Hepatocyte (in vitro differentiated cells): ENCODE results near the gene CEP85. TPM values are rescaled to one million over a fixed set of nuclear protein-coding genes. Genes with fewer than 3 reads are reported as not detected.
A peak's percentile ranks its signal among the peaks of the same experiment; 100 is the strongest.

Source experiments
- DNase-seq: peaks from one replicate; pipeline ENCODE4 v3.0.0-alpha.2; 2016; ENCODE audit warnings: low spot score
- H2AFZ ChIP-seq: fragments of 200-600 bp; sonication (generic); 2 replicates; pipeline ENCODE4 v1.6.0; 2016; ENCODE audit warnings: antibody characterized with exemption, mild to moderate bottlenecking
- H3K27ac ChIP-seq: fragments of 200-600 bp; sonication (generic); 2 replicates; pipeline ENCODE4 v1.5.1; 2016; ENCODE audit warnings: mild to moderate bottlenecking
- H3K27me3 ChIP-seq: fragments of 200-600 bp; sonication (generic); 2 replicates; pipeline ENCODE4 v1.6.1; 2016
- H3K36me3 ChIP-seq: fragments of 200-600 bp; sonication (generic); replicated peaks from 2 replicates; pipeline ENCODE4 v1.5.1; 2016; ENCODE audit warnings: low read depth; ENCODE audit not compliant: insufficient read depth
- H3K4me1 ChIP-seq: fragments of 200-600 bp; sonication (generic); 2 replicates; pipeline ENCODE4 v1.5.1; 2016; ENCODE audit warnings: mild to moderate bottlenecking, moderate library complexity; ENCODE audit not compliant: insufficient read depth
- H3K4me2 ChIP-seq: fragments of 200-600 bp; sonication (generic); 2 replicates; pipeline ENCODE4 v1.6.0; 2016
- H3K4me3 ChIP-seq: fragments of 200-600 bp; sonication (generic); 2 replicates; pipeline ENCODE4 v1.5.1; 2016; ENCODE audit warnings: mild to moderate bottlenecking
- H3K79me2 ChIP-seq: fragments of 200-600 bp; sonication (generic); 2 replicates; pipeline ENCODE4 v1.6.0; 2017; ENCODE audit warnings: mild to moderate bottlenecking
- H3K9me2 ChIP-seq: fragments of 200-600 bp; sonication (generic); replicated peaks from 2 replicates; pipeline ENCODE4 v1.6.0; 2017; ENCODE audit warnings: mild to moderate bottlenecking; ENCODE audit not compliant: insufficient read depth
- H3K9me3 ChIP-seq: fragments of 200-600 bp; sonication (generic); 2 replicates; pipeline ENCODE4 v1.5.1; 2016; ENCODE audit warnings: low read depth, mild to moderate bottlenecking
- H4K20me1 ChIP-seq: fragments of 200-600 bp; sonication (generic); 2 replicates; pipeline ENCODE4 v1.6.0; 2016; ENCODE audit warnings: mild to moderate bottlenecking; ENCODE audit not compliant: insufficient read depth, poor library complexity, severe bottlenecking
- EZH2 ChIP-seq: fragments of 200-600 bp; sonication (generic); IDR thresholded peaks from 2 replicates; pipeline ENCODE4 v1.6.1; 2016; ENCODE audit warnings: antibody characterized with exemption, mild to moderate bottlenecking, borderline replicate concordance
- EZH2phosphoT487 ChIP-seq: fragments of 200-600 bp; sonication (generic); IDR thresholded peaks from one replicate; pipeline ENCODE4 v1.6.1; 2018; ENCODE audit warnings: antibody characterized with exemption, mild to moderate bottlenecking, low read depth, moderate library complexity; ENCODE audit not compliant: unreplicated experiment, severe bottlenecking
- WGBS: methylation state at CpG from one replicate; pipeline ENCODE4 v1.1.6; 2016; ENCODE audit warnings: low lambda C conversion rate; ENCODE audit errors: missing lambda C conversion rate; 5-methylcytosine and 5-hydroxymethylcytosine counted together
- polyA plus RNA-seq: library from polyadenylated mRNA; unstranded; fragments of >200 nt; fragmentation: Nextera tagmentation; extraction: Ambion mirVana; gene quantifications from 2 replicates; pipeline ENCODE4 v1.2.1, GENCODE V29; 2016
- total RNA-seq: library from RNA; depleted of rRNA; stranded (reverse); fragments of >200 nt; gene quantifications from 2 replicates; pipeline ENCODE4 v1.2.3, GENCODE V29; 2014
- TF ChIP-seq, protein P1 (sequence below): fragments of 200-600 bp; sonication (generic); IDR thresholded peaks from 2 replicates; pipeline ENCODE4 v1.5.1; 2016; ENCODE audit warnings: antibody characterized with exemption, mild to moderate bottlenecking; ENCODE audit not compliant: poor library complexity

Gene CEP85
- total RNA-seq (11.4 and 14.6 TPM in 2 replicates), polyA plus RNA-seq (12.4 and 15.3 TPM in 2 replicates)

DNA sequence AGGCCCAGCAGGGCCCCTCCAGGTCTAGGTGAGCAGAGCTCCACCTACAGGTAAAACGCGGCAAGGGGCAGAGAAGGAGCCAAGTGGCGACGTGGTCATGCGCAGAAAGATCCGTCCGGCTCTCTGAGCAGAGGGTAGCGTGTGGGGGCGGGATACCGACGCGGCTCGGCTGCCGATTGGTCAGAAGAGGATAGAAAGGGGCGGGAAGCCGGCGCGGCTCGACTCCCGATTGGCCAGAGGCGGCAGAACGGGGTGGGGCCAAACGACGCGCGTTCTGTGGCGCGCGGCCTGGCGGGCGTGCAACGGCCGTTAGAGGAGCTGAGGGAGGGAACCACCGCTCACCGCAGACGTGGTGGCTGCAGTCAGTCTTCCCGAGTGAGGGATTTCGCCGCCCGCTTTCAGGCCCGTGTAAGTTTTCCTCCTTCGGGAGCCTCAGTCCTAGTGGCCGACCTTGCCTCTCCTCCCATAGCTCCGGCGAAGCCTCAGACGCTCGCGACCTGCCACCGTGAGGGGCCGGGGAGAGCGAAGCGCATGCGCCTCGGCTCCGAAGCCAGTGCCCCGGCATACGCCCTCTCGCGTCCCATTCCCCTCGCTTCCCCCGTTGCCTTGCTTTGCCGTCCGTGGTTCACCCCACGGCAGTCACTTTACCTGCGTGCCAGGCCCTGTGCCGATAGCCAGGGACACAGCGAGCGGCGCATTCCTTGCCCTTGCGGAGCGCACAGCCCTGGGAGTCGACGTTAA lies at the start of gene CEP85:
Gene CEP85, plus strand, starts transcription at position 298 of the 741 bp plus-strand sequence. CDS start 5,584 bp downstream, outside the sequence.
- Histone ChIP-seq H3K4me3 (peak within 1 kb of the TSS; percentile 44), H3K9me3 (no peaks in the 10 kb centered on the region), H3K79me2 (peaks cover 43% of the 10 kb centered on the region), H3K27me3 (no peaks in the 10 kb centered on the region), H2AFZ (peak within 1 kb of the TSS; percentile 94), H3K27ac (peak within 1 kb of the TSS; percentile 90), H3K36me3 (no peaks in the 10 kb centered on the region), H3K9me2 (no peaks in the 10 kb centered on the region), H3K4me2 (peak within 1 kb of the TSS; percentile 89), H4K20me1 (no peaks in the 10 kb centered on the region), H3K4me1 (peaks cover 5% of the 10 kb centered on the region)
- TF ChIP-seq EZH2: no peak
- TF ChIP-seq, protein P1, sequence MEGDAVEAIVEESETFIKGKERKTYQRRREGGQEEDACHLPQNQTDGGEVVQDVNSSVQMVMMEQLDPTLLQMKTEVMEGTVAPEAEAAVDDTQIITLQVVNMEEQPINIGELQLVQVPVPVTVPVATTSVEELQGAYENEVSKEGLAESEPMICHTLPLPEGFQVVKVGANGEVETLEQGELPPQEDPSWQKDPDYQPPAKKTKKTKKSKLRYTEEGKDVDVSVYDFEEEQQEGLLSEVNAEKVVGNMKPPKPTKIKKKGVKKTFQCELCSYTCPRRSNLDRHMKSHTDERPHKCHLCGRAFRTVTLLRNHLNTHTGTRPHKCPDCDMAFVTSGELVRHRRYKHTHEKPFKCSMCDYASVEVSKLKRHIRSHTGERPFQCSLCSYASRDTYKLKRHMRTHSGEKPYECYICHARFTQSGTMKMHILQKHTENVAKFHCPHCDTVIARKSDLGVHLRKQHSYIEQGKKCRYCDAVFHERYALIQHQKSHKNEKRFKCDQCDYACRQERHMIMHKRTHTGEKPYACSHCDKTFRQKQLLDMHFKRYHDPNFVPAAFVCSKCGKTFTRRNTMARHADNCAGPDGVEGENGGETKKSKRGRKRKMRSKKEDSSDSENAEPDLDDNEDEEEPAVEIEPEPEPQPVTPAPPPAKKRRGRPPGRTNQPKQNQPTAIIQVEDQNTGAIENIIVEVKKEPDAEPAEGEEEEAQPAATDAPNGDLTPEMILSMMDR: peak; percentile 98
- no peak for TF ChIP-seq EZH2phosphoT487
- peak; percentile 100 for DNase-seq
- WGBS: 1% methylated on average over 41 of the region's 73 CpGs

GRCh38 chr1:26184883-26185282 lies 49.1 kb upstream of the CEP85 start:
- no peak for DNase-seq
- Histone ChIP-seq H3K27ac (no peak overlapping the region), H4K20me1 (no peaks in the 10 kb centered on the region), H3K27me3 (no peaks in the 10 kb centered on the region), H3K36me3 (no peaks in the 10 kb centered on the region), H3K4me1 (no peaks in the 10 kb centered on the region), H3K4me2 (no peak overlapping the region), H3K4me3 (no peak overlapping the region), H3K79me2 (no peaks in the 10 kb centered on the region), H2AFZ (no peak overlapping the region), H3K9me2 (no peaks in the 10 kb centered on the region), H3K9me3 (no peaks in the 10 kb centered on the region)
- WGBS: 98% methylated on average over 21 of the region's 21 CpGs
- no peak for TF ChIP-seq EZH2phosphoT487
- TF ChIP-seq, protein P1: no peak
- TF ChIP-seq EZH2: no peak

- Histone ChIP-seq H3K27me3 (no peaks in the 10 kb centered on the region), H3K9me3 (no peaks in the 10 kb centered on the region), H3K79me2 (no peaks in the 10 kb centered on the region), H3K4me2 (no peak overlapping the region), H3K36me3 (no peaks in the 10 kb centered on the region), H3K27ac (no peak overlapping the region), H4K20me1 (no peaks in the 10 kb centered on the region), H3K4me1 (no peaks in the 10 kb centered on the region), H3K4me3 (no peak overlapping the region), H2AFZ (no peak overlapping the region), H3K9me2 (no peaks in the 10 kb centered on the region)
- no peak for DNase-seq
- over 99% methylated on average over 6 of the region's 6 CpGs for WGBS
- TF ChIP-seq EZH2: no peak
These were observed 46.1 kb upstream of the CEP85 start for GRCh38 chr1:26187882-26188281.

DNA sequence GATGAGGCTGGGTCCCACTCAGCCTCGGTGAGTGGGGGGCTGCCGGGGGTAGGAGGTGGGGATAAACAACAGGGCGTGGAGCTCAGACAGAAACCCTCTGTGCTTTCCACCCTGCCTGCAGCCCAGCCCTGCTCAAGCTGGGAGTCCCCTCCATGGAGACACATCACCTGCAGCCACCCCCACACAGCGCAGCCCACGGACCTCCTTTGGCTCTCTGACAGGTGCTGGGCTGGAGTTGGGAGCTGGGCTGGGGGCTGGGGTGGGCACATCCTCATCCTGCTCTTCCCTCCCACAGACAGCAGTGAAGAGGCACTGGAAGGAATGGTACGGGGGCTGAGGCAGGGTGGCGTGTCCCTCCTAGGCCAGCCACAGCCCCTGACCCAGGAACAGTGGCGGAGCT lies 45.5 kb upstream of the CEP85 start:
- Histone ChIP-seq H2AFZ (no peak overlapping the region), H3K27ac (no peak overlapping the region), H3K79me2 (no peaks in the 10 kb centered on the region), H3K4me3 (no peak overlapping the region), H3K9me2 (no peaks in the 10 kb centered on the region), H3K27me3 (no peaks in the 10 kb centered on the region), H4K20me1 (no peaks in the 10 kb centered on the region), H3K36me3 (no peaks in the 10 kb centered on the region), H3K9me3 (no peaks in the 10 kb centered on the region), H3K4me1 (no peaks in the 10 kb centered on the region), H3K4me2 (no peak overlapping the region)
- no peak for DNase-seq
- 97% methylated on average over 8 of the region's 8 CpGs for WGBS
- TF ChIP-seq EZH2: no peak
- TF ChIP-seq, protein P1: no peak
- TF ChIP-seq EZH2phosphoT487: no peak
